GM12874 (cell line): Measurements from ENCODE around the gene CAP2.

Experiments
- CTCF ChIP-seq: IDR thresholded peaks from 2 replicates; pipeline ENCODE4 v1.5.1; 2011; ENCODE audit warnings: low read depth, mild to moderate bottlenecking, control low read depth, low read length, moderate library complexity; ENCODE audit not compliant: insufficient read depth

CAP2 gene

GRCh38 chr6:17392978-17393891, at the start of gene CAP2:
Gene CAP2, plus strand, starts transcription at chr6:17393595. Its CDS starts 27,961 bp downstream, at chr6:17421556.
- no peak for TF ChIP-seq CTCF

- no peak for TF ChIP-seq CTCF
These were observed 46.4 kb upstream of the CAP2 start for GRCh38 chr6:17347012-17347411.

- TF ChIP-seq CTCF: no peak
These were observed 44.0 kb upstream of the CAP2 start for GRCh38 chr6:17349427-17349826.

- TF ChIP-seq CTCF: no peak
These were observed 41.1 kb upstream of the CAP2 start for GRCh38 chr6:17352302-17352701.

GRCh38 chr6:17353440-17354175, 39.8 kb upstream of the CAP2 start:
- TF ChIP-seq CTCF: no peak

GRCh38 chr6:17354700-17355403, 38.5 kb upstream of the CAP2 start:
- TF ChIP-seq CTCF: no peak

- TF ChIP-seq CTCF: no peak
These were observed 38.0 kb upstream of the CAP2 start for GRCh38 chr6:17355404-17355774.
